Activated naive CD4-positive, alpha-beta T cell treated with anti-CD3 and anti-CD28 coated beads, Interleukin-2, amount 10 ng/mL, durations not matched to agents 7 days and 5 days (primary cell): ENCODE measurements around the gene ATP8A1.

Experiments used
- CTCF ChIA-PET: fragments of 350-600 bp; sonication (Branson Sonifier 250); formaldehyde crosslinking; loops from one replicate; lab custom pipeline; 2021; ENCODE audit warnings: antibody characterized with exemption; lab: Charles Lee
- DNase-seq: peaks from one replicate; pipeline ENCODE4 v3.0.0-alpha.2; 2020
- H3K27ac Mint-ChIP-seq: one replicate; pipeline ENCODE4 v1.8.0; 2021; ENCODE audit warnings: mild to moderate bottlenecking, moderate library complexity, mixed read lengths
- H3K27me3 Mint-ChIP-seq: one replicate; pipeline ENCODE4 v1.8.0; 2021; ENCODE audit warnings: mild to moderate bottlenecking, mixed read lengths
- H3K36me3 Mint-ChIP-seq: one replicate; pipeline ENCODE4 v1.8.0; 2021; ENCODE audit warnings: mixed read lengths
- H3K4me1 Mint-ChIP-seq: one replicate; pipeline ENCODE4 v1.8.0; 2021; ENCODE audit warnings: mixed read lengths
- H3K4me3 Mint-ChIP-seq: one replicate; pipeline ENCODE4 v1.8.0; 2021; ENCODE audit warnings: mild to moderate bottlenecking, moderate library complexity, mixed read lengths
- H3K9me3 Mint-ChIP-seq: one replicate; pipeline ENCODE4 v1.8.0; 2021; ENCODE audit warnings: mixed read lengths

ATP8A1 gene

DNA sequence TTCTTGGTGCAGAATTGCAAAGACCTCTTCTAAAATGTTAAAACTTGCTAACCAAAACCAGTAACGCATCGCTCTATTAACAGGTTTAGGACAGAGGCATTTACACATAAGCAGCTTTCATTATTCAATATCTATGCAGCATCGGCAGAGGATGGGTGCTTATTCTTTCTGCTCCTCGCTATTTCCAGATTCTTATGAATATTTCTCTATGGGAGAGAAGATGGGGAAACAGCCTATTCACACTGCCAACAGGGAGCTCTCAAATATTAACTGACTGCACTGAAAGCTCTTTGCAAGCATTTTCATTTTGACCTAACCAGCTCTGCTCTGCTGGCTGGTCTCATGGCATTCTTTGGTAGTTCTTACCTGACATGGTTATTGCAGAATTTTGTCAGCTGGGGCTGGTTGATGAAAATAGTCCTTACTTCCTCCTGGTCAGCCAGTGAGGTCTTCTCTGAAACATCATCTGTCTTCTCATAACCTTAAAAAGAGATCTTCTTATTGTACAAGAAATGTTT is 30.2 kb downstream of the ATP8A1 start:
- no peak overlapping the region for H3K4me3 Mint-ChIP-seq
- no peak for DNase-seq
- no peaks in the 10 kb centered on the region for H3K27me3 Mint-ChIP-seq
- H3K9me3 Mint-ChIP-seq, result peaks cover 3% of the 10 kb centered on the region
- peaks cover 29% of the 10 kb centered on the region for H3K36me3 Mint-ChIP-seq
- no peak overlapping the region for H3K27ac Mint-ChIP-seq
- H3K4me1 Mint-ChIP-seq, result peaks cover 23% of the 10 kb centered on the region
- CTCF ChIA-PET, result no interaction called here

DNA sequence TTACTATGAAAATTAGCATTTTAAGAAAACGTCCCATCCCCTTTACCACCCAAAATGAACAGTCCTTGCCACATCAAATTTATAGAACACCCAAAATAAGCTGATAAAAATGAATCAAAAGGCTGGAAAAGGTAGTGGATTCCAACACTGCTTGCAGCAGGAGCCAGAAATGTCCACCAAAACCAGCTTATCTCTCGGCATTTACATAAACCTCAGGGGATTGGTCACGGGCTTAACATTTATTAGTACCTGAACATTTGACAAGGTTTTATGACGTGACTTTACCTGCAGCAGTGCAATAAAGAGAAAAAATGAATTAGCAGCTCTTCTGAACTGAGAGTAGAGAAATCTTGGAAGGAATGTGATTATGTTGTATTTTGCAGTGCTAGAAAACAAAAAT is 31.6 kb downstream of the ATP8A1 start:
- Mint-ChIP-seq H3K36me3 (peaks cover 27% of the 10 kb centered on the region), H3K27ac (no peak overlapping the region), H3K4me3 (no peak overlapping the region), H3K9me3 (peaks cover 3% of the 10 kb centered on the region), H3K4me1 (peaks cover 23% of the 10 kb centered on the region), H3K27me3 (no peaks in the 10 kb centered on the region)
- CTCF ChIA-PET, result no interaction called here
- DNase-seq, result no peak

DNA sequence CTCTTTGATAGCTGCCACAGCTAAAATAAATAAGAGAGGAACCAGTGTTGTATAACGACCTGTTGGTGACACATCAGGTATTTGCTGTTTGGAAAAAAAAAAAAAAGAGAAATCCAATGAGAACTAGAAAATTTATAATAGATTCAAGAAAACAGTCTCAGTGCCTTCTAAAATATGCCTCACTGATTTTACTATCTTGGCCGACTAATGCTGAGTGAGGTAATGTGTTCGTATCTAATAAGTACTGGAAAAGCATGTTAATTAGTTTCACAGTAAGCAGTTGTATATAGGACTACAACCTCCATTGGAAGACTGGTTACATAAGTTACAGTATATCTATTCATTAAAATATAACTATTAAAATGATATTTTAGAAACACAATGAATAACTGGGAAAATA is 32.4 kb downstream of the ATP8A1 start:
- CTCF ChIA-PET, result no interaction called here
- no peak for DNase-seq
- H3K27me3 Mint-ChIP-seq, result no peaks in the 10 kb centered on the region
- H3K4me3 Mint-ChIP-seq, result no peak overlapping the region
- no peak overlapping the region for H3K27ac Mint-ChIP-seq
- H3K36me3 Mint-ChIP-seq, result peaks cover 29% of the 10 kb centered on the region
- H3K9me3 Mint-ChIP-seq, result peaks cover 3% of the 10 kb centered on the region
- H3K4me1 Mint-ChIP-seq, result peaks cover 23% of the 10 kb centered on the region

DNA sequence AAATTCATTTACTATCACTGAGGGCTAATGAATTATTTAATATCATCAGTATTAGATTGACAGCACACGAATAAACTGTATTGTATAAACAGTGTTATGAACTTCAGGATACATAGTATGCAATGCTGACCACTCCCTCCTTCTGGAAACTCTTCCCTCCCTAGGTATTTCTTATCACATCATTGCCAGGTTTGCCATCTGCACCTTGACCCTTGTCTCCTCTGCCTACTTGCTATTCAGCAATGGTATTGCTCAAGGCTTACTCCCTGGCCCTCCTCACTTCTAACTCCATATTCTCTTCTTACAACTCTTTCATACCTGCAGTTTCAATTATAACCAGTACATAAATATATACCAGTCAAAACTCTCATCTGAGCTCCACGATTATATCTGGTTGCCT is 38.9 kb downstream of the ATP8A1 start:
- no peak overlapping the region for H3K27ac Mint-ChIP-seq
- no peaks in the 10 kb centered on the region for H3K27me3 Mint-ChIP-seq
- peaks cover 23% of the 10 kb centered on the region for H3K36me3 Mint-ChIP-seq
- H3K9me3 Mint-ChIP-seq, result no peaks in the 10 kb centered on the region
- H3K4me1 Mint-ChIP-seq, result no peaks in the 10 kb centered on the region
- CTCF ChIA-PET, result no interaction called here
- H3K4me3 Mint-ChIP-seq, result no peak overlapping the region
- no peak for DNase-seq

DNA sequence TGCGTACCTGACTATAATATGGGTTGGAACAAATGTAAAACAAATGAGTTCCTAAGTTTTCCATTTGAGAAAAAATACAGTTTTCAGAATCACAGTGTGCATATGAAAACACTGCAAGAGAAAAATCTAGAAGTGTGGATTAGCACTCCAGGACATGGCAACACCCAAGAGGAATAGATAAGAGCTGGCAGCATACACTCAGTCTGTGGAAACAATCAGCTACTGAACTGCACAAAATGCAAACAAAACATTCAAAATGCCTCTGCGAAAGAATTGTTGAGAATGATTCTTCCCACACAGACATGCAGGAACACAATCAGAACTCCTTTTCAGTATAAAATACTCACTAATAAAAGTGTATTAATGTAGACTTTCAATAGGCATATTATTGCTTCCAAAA is 39.9 kb downstream of the ATP8A1 start:
- H3K9me3 Mint-ChIP-seq, result no peaks in the 10 kb centered on the region
- no peak for DNase-seq
- H3K27me3 Mint-ChIP-seq, result no peaks in the 10 kb centered on the region
- H3K27ac Mint-ChIP-seq, result no peak overlapping the region
- peaks cover 17% of the 10 kb centered on the region for H3K36me3 Mint-ChIP-seq
- H3K4me3 Mint-ChIP-seq, result no peak overlapping the region
- H3K4me1 Mint-ChIP-seq, result no peaks in the 10 kb centered on the region
- CTCF ChIA-PET, result no interaction called here

DNA sequence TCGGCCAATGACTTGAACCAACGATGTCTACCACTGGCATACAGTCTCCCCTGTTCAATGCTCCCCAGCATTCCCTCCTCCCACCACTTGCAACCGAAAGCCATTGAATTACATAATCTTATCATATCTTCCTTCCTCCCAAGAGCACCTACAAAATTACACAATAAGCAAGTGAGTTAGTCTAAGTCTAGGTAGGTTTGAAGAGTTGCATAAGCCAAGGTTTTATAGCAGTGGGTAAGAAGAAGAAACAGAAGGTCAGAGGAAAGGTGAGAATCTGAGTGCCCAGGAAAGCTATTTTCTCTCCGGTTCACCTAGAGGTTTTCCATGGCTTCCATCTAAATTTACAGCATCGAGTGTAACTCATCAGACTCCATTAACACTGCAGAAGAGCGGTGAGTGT is 40.3 kb downstream of the ATP8A1 start:
- H3K27me3 Mint-ChIP-seq, result no peaks in the 10 kb centered on the region
- no peak overlapping the region for H3K4me3 Mint-ChIP-seq
- DNase-seq, result no peak
- H3K4me1 Mint-ChIP-seq, result no peaks in the 10 kb centered on the region
- H3K36me3 Mint-ChIP-seq, result peaks cover 17% of the 10 kb centered on the region
- CTCF ChIA-PET, result interaction anchor here (1.5 kb wide), 1 partner anchor 47 kb away, joined by 3 read pairs; no protein-coding TSS in a partner anchor
- no peak overlapping the region for H3K27ac Mint-ChIP-seq
- no peaks in the 10 kb centered on the region for H3K9me3 Mint-ChIP-seq

DNA sequence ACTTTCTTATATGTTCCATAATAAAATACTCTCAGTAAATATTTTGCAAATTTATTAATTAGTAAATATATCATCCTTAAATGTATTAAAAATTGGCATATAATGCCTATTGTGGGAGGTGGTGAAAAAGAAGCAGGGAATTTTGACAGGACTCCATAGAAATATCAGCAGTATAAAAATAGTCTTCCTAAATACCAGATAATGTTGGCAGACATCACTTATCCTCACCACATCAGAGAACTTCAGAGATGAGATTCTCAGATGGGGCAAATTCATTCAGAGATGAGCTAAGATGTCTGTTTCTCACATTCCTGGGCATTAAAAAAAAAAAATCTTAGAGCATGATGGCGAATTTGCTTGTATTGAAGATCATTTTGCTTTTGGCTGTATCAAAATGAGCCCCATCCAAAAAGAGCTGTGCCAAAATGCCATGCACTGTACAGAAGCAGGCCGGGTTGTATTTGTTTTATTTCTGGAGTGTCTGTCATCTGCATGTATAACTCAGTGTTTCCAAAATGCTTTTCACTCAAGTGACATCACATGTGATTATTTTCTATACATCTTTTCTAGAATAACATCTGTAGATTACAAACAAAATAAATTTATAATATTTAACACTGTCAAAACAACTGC is 41.7 kb downstream of the ATP8A1 start:
- no peak overlapping the region for H3K4me3 Mint-ChIP-seq
- H3K36me3 Mint-ChIP-seq, result peaks cover 25% of the 10 kb centered on the region
- H3K9me3 Mint-ChIP-seq, result no peaks in the 10 kb centered on the region
- no peak overlapping the region for H3K27ac Mint-ChIP-seq
- H3K4me1 Mint-ChIP-seq, result no peaks in the 10 kb centered on the region
- no peak for DNase-seq
- H3K27me3 Mint-ChIP-seq, result no peaks in the 10 kb centered on the region
- CTCF ChIA-PET, result interaction anchor here (1.5 kb wide), 1 partner anchor 46 kb away, joined by 3 read pairs; no protein-coding TSS in a partner anchor

DNA sequence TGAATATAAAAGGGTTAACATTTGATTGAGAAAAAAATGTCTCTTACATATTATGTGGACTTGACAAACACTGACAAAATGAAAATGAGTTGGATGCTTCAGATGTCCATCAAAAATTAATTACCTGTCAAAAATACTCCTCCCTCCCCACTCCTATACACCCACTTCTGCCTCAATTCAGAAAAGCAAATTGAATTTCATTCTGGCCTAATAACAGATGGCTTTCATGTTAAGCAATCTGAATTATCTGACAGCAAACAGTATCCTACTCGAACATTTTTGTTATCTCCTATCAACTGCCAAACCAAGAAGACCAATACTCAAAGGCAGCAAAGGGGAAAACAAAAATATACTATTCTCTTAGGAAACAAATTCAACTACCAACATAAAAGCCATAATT is 44.0 kb downstream of the ATP8A1 start:
- Mint-ChIP-seq H3K36me3 (peaks cover 27% of the 10 kb centered on the region), H3K4me3 (no peak overlapping the region), H3K4me1 (no peaks in the 10 kb centered on the region), H3K9me3 (no peaks in the 10 kb centered on the region), H3K27me3 (no peaks in the 10 kb centered on the region), H3K27ac (no peak overlapping the region)
- no peak for DNase-seq
- CTCF ChIA-PET, result no interaction called here

DNA sequence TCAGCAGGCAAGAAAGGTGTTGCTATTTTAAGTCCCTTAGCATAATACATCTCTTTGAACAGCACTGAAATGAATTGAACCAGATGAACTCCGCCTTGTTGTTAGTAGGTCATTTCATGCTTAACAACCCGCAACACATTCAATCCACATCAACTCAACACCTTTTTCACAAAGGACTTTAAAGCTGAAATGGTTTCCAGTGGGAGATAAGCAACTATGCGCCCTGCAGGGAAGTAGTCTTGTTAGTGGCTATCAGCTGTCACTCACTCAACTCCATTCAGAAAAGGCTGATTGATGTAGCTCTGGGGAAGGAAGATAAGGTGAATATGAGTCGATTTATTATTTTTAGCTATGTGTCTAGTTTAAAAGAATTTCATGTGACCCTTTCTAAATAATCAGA is 46.0 kb downstream of the ATP8A1 start:
- peaks cover 29% of the 10 kb centered on the region for H3K36me3 Mint-ChIP-seq

DNA sequence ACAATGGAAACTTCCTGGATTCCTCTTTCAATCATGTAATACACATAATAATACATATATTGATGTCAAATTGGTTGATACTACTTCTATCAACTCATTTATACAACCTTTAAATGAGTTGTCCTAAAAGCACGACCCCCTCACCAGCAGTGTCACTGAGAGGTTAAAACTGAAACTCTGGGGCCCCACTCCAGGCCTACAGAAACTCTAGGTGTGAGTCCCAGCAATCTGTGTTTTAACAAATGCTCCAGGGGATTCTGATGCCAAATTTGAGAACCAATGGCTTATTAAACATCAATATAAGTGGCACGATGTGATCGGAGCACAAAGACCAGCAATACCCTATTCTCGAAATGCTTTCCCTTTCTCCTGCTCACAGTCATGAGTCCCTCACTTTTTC is 47.9 kb downstream of the ATP8A1 start:
- H3K4me3 Mint-ChIP-seq, result no peak overlapping the region
- H3K9me3 Mint-ChIP-seq, result no peaks in the 10 kb centered on the region
- peaks cover 5% of the 10 kb centered on the region for H3K4me1 Mint-ChIP-seq
- CTCF ChIA-PET, result no interaction called here
- peaks cover 29% of the 10 kb centered on the region for H3K36me3 Mint-ChIP-seq
- H3K27ac Mint-ChIP-seq, result no peak overlapping the region
- H3K27me3 Mint-ChIP-seq, result no peaks in the 10 kb centered on the region
- no peak for DNase-seq

More for the DNA sequence above, 46.0 kb downstream of the ATP8A1 start:
- H3K27ac Mint-ChIP-seq, result no peak overlapping the region
- H3K27me3 Mint-ChIP-seq, result no peaks in the 10 kb centered on the region
- no peak for DNase-seq
- CTCF ChIA-PET, result interaction anchor here (0.6 kb wide), 1 partner anchor 348 kb away, joined by 4 read pairs; no protein-coding TSS in a partner anchor
- peaks cover 5% of the 10 kb centered on the region for H3K4me1 Mint-ChIP-seq
- H3K9me3 Mint-ChIP-seq, result no peaks in the 10 kb centered on the region
- no peak overlapping the region for H3K4me3 Mint-ChIP-seq

DNA sequence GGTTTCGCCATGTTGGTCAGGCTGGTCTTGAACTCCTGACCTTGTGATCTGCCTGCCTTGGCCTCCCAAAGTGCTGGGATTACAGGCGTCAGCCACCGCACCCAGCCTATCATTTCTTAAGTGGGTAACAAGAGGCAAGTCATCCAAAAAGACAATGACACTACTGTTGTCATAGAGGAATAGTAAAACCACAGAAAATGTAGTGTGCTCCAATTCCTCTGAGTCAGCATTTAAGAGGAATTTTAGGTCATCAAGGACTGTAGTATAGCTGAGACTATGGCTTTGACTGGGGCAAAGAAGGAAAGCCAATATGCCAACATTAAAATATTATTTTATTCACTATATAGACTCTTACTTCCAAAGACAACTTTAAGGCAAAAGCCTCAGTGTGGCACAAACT is 48.4 kb downstream of the ATP8A1 start:
- CTCF ChIA-PET, result no interaction called here
- DNase-seq, result no peak
- H3K9me3 Mint-ChIP-seq, result no peaks in the 10 kb centered on the region
- peaks cover 5% of the 10 kb centered on the region for H3K4me1 Mint-ChIP-seq
- no peak overlapping the region for H3K4me3 Mint-ChIP-seq
- H3K27ac Mint-ChIP-seq, result no peak overlapping the region
- peaks cover 29% of the 10 kb centered on the region for H3K36me3 Mint-ChIP-seq
- H3K27me3 Mint-ChIP-seq, result no peaks in the 10 kb centered on the region

DNA sequence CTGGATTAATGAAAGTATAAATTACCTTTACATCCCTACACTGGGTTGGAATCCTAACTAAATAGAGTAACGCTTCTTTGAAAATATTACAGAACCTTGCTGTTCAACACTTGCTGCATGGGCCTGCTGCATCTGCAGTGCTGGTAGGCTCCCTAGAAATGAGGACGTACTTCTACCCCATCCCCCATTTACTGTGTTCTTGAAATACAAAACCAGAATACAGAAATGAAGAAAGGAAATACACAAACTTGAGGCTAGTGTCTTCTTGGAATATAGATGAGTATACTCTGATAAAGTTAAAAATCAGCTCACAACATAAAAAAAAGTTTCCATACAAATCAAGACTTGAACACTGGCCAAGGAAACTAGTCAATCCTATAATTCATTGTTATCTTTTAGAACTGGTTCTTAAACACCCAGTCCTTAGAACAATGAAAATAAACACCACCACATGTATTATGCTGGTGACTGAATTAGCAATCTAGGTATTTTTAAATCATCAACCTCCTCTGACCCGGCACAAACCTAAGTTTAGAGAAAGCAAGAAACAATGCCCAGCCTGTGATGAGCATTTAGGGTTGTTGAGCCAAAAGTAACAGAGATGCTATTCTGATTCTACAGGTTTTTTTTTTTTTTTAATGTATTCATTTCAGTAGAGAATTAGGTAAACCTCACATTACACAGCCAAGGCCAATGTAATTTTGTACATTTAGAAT is 49.7 kb downstream of the ATP8A1 start:
- no peak for DNase-seq
- Mint-ChIP-seq H3K4me1 (peaks cover 5% of the 10 kb centered on the region), H3K27me3 (no peaks in the 10 kb centered on the region), H3K4me3 (no peak overlapping the region), H3K9me3 (no peaks in the 10 kb centered on the region), H3K36me3 (peaks cover 29% of the 10 kb centered on the region), H3K27ac (no peak overlapping the region)
- CTCF ChIA-PET, result interaction anchor here (1.2 kb wide), 1 partner anchor 12 kb away, joined by 3 read pairs; no protein-coding TSS in a partner anchor

DNA sequence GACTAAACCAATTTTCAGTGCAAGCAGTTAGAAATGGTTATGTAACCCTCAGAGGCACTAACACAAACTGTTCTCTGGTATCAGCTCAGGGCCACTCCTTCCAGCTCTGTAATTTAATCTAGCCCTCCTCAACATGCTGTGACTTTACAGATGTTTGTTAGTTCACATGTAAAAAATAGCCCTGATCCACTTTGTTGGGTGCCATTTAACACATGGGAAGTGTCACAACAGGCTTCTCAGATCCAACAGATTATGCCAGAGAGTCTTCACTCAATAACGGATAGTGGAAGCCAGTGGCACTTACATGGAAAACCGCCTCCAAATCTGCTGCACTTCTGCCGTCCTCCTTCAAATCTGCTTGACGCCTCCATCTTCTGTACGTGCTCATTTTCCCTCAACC is 51.6 kb downstream of the ATP8A1 start:
- CTCF ChIA-PET, result no interaction called here

DNA sequence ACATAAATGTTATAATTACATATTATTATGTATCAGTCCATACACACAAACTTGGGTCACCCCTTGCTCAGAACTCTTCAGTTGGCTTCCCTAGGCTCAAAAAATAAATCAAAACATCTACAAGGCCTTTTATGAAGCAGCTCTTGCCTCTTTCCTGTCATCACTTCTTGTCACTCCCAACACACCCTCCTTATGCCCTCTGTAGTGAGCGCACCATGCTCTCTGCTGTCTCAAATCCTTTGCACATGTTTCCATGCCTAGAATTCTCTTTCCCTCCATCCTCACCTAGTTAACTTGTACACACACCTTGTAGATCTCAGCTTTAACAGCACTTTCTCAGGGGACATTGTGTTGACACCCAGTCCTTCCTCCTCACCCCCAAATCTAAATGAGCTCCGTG is 53.0 kb downstream of the ATP8A1 start:
- Mint-ChIP-seq H3K4me1 (peaks cover 5% of the 10 kb centered on the region), H3K36me3 (peaks cover 9% of the 10 kb centered on the region), H3K9me3 (no peaks in the 10 kb centered on the region), H3K27ac (no peak overlapping the region), H3K27me3 (no peaks in the 10 kb centered on the region), H3K4me3 (no peak overlapping the region)
- CTCF ChIA-PET, result no interaction called here
- no peak for DNase-seq

More for the DNA sequence above, 51.6 kb downstream of the ATP8A1 start:
- Mint-ChIP-seq H3K4me3 (no peak overlapping the region), H3K36me3 (peaks cover 17% of the 10 kb centered on the region), H3K27ac (no peak overlapping the region), H3K27me3 (no peaks in the 10 kb centered on the region), H3K9me3 (no peaks in the 10 kb centered on the region), H3K4me1 (peaks cover 5% of the 10 kb centered on the region)
- no peak for DNase-seq

DNA sequence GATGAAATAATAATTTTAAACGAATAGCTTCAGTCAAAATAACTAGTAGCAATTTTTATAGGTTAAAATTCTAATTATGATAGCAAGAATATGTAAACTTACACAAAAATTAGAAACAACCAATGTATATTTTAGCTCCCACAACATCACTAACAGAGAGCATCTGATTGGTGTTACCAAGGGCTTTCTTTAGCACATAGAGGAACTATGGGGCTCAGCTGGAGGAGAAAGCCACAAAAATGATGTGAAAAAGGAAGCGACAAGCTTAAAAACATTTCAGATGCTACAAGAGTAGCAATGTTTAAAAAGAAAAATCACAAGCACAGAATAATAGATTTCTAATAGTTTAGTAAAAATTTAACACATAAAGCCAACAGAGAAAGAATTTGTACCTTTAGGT is 56.3 kb downstream of the ATP8A1 start:
- CTCF ChIA-PET, result interaction anchor here (1.3 kb wide), 1 partner anchor 32 kb away, joined by 5 read pairs; no protein-coding TSS in a partner anchor
- no peak for DNase-seq
- no peak overlapping the region for H3K27ac Mint-ChIP-seq
- no peaks in the 10 kb centered on the region for H3K9me3 Mint-ChIP-seq
- peaks cover 4% of the 10 kb centered on the region for H3K36me3 Mint-ChIP-seq
- no peaks in the 10 kb centered on the region for H3K4me1 Mint-ChIP-seq
- no peak overlapping the region for H3K4me3 Mint-ChIP-seq
- no peaks in the 10 kb centered on the region for H3K27me3 Mint-ChIP-seq
